AG04449 (cell line): ENCODE results near the gene ANKS1B.

Source experiments
- CTCF ChIA-PET: fragments of 350-600 bp; formaldehyde crosslinking; extraction: SDS; loops from one replicate; lab custom pipeline; 2021; ENCODE audit warnings: antibody characterized with exemption; lab: Yijun Ruan, JAX
- POLR2A ChIA-PET: fragments of 400-600, 350-600 bp; formaldehyde crosslinking; extraction: SDS; loops from one replicate; lab custom pipeline; 2020; ENCODE audit warnings: antibody characterized with exemption, inconsistent platforms; lab: Yijun Ruan, JAX
- DNase-seq: peaks from one replicate; pipeline ENCODE4 v3.0.0-alpha.2; 2010; ENCODE audit warnings: low read depth, low spot score
- H3K4me3 ChIP-seq: 2 replicates; pipeline ENCODE4 v1.5.1; 2011; ENCODE audit warnings: low read depth, mild to moderate bottlenecking, control low read depth, low read length
- TF ChIP-seq, protein P1 (sequence below): IDR thresholded peaks from one replicate; pipeline ENCODE4 v1.5.1; 2011; ENCODE audit warnings: mild to moderate bottlenecking, moderate library complexity, low read length, control low read depth, inconsistent platforms; ENCODE audit not compliant: insufficient read depth; ENCODE audit errors: missing control alignments

The ANKS1B gene

GRCh38 chr12:99372257-99372920 lies 612.3 kb downstream of the ANKS1B start:
- H3K4me3 ChIP-seq: no peak overlapping the region
- TF ChIP-seq, protein P1, sequence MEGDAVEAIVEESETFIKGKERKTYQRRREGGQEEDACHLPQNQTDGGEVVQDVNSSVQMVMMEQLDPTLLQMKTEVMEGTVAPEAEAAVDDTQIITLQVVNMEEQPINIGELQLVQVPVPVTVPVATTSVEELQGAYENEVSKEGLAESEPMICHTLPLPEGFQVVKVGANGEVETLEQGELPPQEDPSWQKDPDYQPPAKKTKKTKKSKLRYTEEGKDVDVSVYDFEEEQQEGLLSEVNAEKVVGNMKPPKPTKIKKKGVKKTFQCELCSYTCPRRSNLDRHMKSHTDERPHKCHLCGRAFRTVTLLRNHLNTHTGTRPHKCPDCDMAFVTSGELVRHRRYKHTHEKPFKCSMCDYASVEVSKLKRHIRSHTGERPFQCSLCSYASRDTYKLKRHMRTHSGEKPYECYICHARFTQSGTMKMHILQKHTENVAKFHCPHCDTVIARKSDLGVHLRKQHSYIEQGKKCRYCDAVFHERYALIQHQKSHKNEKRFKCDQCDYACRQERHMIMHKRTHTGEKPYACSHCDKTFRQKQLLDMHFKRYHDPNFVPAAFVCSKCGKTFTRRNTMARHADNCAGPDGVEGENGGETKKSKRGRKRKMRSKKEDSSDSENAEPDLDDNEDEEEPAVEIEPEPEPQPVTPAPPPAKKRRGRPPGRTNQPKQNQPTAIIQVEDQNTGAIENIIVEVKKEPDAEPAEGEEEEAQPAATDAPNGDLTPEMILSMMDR: no peak
- ChIA-PET POLR2A (no interaction called here), CTCF (no interaction called here)
- DNase-seq: no peak

DNA sequence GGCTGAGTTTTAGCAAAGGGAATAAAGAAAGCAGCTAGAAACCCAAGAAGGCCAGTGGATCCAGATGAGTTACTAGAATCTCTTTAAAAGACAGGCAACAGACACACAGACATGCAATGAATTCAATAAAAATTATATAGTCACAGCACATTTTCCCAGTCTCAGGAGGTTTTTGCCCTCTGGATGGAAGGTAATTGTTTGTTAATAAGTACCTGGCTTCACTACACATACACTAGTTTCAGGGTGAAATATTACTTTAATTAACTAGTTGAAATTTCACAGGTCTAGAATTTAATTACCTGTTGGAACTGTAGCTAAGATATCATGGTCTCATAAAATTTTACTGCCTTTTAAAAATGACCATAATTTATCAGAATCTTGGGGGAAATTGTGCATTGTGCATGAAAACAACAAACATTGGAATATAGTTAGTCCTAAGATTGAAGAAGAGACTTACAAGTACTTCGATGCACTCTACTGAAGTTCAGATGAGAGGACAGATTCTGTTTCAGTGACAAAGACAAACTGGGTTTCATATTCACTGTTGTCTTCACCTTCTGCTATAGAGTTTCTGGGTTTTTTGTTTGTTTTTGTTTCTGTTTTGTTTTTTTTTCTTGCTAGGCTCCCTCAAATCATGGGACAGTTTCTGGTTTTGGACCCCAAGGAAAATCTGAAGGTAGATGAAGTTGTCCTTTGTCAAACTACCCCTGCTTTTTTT lies 614.2 kb downstream of the ANKS1B start:
- no peak overlapping the region for H3K4me3 ChIP-seq
- ChIA-PET POLR2A (no interaction called here), CTCF (no interaction called here)
- TF ChIP-seq, protein P1: no peak
- no peak for DNase-seq

DNA sequence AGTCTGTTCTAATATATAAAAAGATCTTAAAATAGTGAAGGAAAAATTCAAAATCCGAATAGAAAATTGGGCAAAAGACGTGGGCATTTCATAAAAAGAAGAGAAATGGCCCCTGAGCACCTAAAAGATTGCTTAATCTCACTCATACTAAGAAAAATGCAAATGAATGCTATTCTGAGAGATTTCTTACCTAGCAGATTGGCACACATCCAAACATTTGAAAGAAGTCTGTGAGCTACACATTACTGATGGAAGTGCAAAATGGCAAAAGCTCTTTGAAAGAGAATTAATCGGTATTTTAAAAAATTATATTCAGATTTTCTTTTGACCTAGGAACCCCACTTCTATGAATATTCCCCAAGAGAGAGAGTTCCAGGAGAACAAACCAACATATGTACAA lies 617.6 kb downstream of the ANKS1B start:
- H3K4me3 ChIP-seq: no peak overlapping the region
- ChIA-PET POLR2A (no interaction called here), CTCF (no interaction called here)
- TF ChIP-seq, protein P1: no peak
- DNase-seq: no peak

GRCh38 chr12:99352269-99352668 lies 632.5 kb downstream of the ANKS1B start:
- TF ChIP-seq, protein P1: no peak
- ChIA-PET POLR2A (no interaction called here), CTCF (no interaction called here)
- no peak for DNase-seq
- H3K4me3 ChIP-seq: no peak overlapping the region

DNA sequence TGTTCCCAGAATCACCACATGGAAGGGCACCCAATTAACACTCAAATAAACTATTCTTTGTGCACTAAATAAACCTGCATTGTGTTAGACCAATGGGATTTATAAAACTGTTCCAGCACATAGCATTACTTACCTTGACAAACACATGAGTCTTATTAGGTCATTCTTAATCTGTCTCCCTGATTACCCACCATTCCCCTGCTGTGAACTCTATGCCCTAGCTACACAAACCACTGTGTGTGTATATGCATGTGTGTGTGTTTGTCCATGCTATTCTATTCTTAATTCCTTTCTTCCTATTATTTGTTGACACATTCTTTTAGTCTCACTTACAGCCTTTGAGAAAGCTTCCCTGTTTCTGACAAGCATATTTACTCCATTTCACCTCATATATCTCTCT lies 640.8 kb downstream of the ANKS1B start:
- no peak overlapping the region for H3K4me3 ChIP-seq
- CTCF ChIA-PET: no interaction called here
- POLR2A ChIA-PET: no interaction called here
- DNase-seq: no peak
- TF ChIP-seq, protein P1: no peak

- no peak for DNase-seq
- H3K4me3 ChIP-seq: no peak overlapping the region
- ChIA-PET POLR2A (no interaction called here), CTCF (no interaction called here)
- TF ChIP-seq, protein P1: no peak
Observed at GRCh38 chr12:99339663-99340062, 645.1 kb downstream of the ANKS1B start.
